Osteoblast (primary cell): ENCODE data around the gene UBE2V1. TPM values are rescaled to one million over a fixed set of nuclear protein-coding genes. Genes with fewer than 3 reads are reported as not detected.

Experiments used
- DNase-seq: peaks from one replicate; pipeline ENCODE4 v3.0.0; 2011; ENCODE audit warnings: low spot score, mixed read lengths; ENCODE audit not compliant: insufficient read length; ENCODE audit errors: missing footprints
- H2AFZ ChIP-seq: 2 replicates; pipeline ENCODE4 v1.6.0; 2011; ENCODE audit warnings: mild to moderate bottlenecking, low read length
- H3K27ac ChIP-seq: 2 replicates; pipeline ENCODE4 v1.5.1; 2011; ENCODE audit warnings: mild to moderate bottlenecking, low read depth, low read length, moderate library complexity
- H3K27me3 ChIP-seq: 2 replicates; pipeline ENCODE4 v1.6.0; 2012; ENCODE audit warnings: mild to moderate bottlenecking, control low read depth, inconsistent platforms, low read length, moderate library complexity; ENCODE audit not compliant: insufficient read depth
- H3K36me3 ChIP-seq: 2 replicates; pipeline ENCODE4 v1.5.1; 2011; ENCODE audit warnings: mild to moderate bottlenecking, low read length, control low read depth, moderate library complexity; ENCODE audit not compliant: insufficient read depth
- H3K4me1 ChIP-seq: 2 replicates; pipeline ENCODE4 v1.5.1; 2011; ENCODE audit warnings: mild to moderate bottlenecking, low read length, control low read depth, moderate library complexity; ENCODE audit not compliant: insufficient read depth
- H3K4me2 ChIP-seq: 2 replicates; pipeline ENCODE4 v1.6.0; 2011; ENCODE audit warnings: mild to moderate bottlenecking, low read length; ENCODE audit not compliant: insufficient read depth
- H3K4me3 ChIP-seq: fragments of 200-600 bp; sonication (generic); 3 replicates; pipeline ENCODE4 v1.5.1; 2012; ENCODE audit warnings: mild to moderate bottlenecking, low read length, inconsistent platforms; ENCODE audit not compliant: insufficient read depth
- H3K79me2 ChIP-seq: 2 replicates; pipeline ENCODE4 v1.6.0; 2012; ENCODE audit warnings: mild to moderate bottlenecking, low read length, control low read depth, inconsistent platforms; ENCODE audit not compliant: insufficient read depth
- H3K9me3 ChIP-seq: 2 replicates; pipeline ENCODE4 v1.5.1; 2011; ENCODE audit warnings: low read depth, low read length, control low read depth
- H4K20me1 ChIP-seq: 2 replicates; pipeline ENCODE4 v1.6.0; 2012; ENCODE audit warnings: mild to moderate bottlenecking, low read length, control low read depth; ENCODE audit not compliant: insufficient read depth
- CTCF ChIP-seq: IDR thresholded peaks from 2 replicates; pipeline ENCODE4 v1.5.1; 2011; ENCODE audit warnings: mild to moderate bottlenecking, low read depth, low read length, moderate library complexity; ENCODE audit errors: extremely low read depth
- total RNA-seq: library from RNA; depleted of rRNA; stranded (reverse); fragments of >200 nt; gene quantifications from 2 replicates; pipeline ENCODE4 v1.2.3, GENCODE V29; 2012

Gene UBE2V1
- total RNA-seq, 1 donor, result 90.8 TPM

GRCh38 chr20:50089140-50089786 lies 23.7 kb downstream of the UBE2V1 start:
- H3K4me1 ChIP-seq, result peaks cover 38% of the 10 kb centered on the region
- no peak for TF ChIP-seq CTCF
- no peak overlapping the region for H2AFZ ChIP-seq
- no peaks in the 10 kb centered on the region for H3K27me3 ChIP-seq
- H3K79me2 ChIP-seq, result peaks cover 89% of the 10 kb centered on the region
- H3K27ac ChIP-seq, result no peak overlapping the region
- H3K4me2 ChIP-seq, result no peak overlapping the region
- DNase-seq, result no peak
- peaks cover 38% of the 10 kb centered on the region for H4K20me1 ChIP-seq
- H3K36me3 ChIP-seq, result peaks cover 29% of the 10 kb centered on the region
- no peak overlapping the region for H3K4me3 ChIP-seq
- no peaks in the 10 kb centered on the region for H3K9me3 ChIP-seq

GRCh38 chr20:50088022-50088421 lies 24.9 kb downstream of the UBE2V1 start:
- Histone ChIP-seq H3K27ac (no peak overlapping the region), H3K4me2 (no peak overlapping the region), H4K20me1 (peaks cover 45% of the 10 kb centered on the region), H3K4me1 (peaks cover 33% of the 10 kb centered on the region), H3K27me3 (no peaks in the 10 kb centered on the region), H3K4me3 (no peak overlapping the region), H2AFZ (no peak overlapping the region), H3K79me2 (peaks cover 94% of the 10 kb centered on the region), H3K36me3 (peaks cover 36% of the 10 kb centered on the region), H3K9me3 (no peaks in the 10 kb centered on the region)
- no peak for TF ChIP-seq CTCF
- DNase-seq, result no peak

GRCh38 chr20:50085481-50086365 lies 27.2 kb downstream of the UBE2V1 start:
- peak overlapping the region; percentile 4 for H3K4me3 ChIP-seq
- peak; percentile 86 for DNase-seq
- H4K20me1 ChIP-seq, result peaks cover 36% of the 10 kb centered on the region
- peaks cover 23% of the 10 kb centered on the region for H3K4me1 ChIP-seq
- no peaks in the 10 kb centered on the region for H3K9me3 ChIP-seq
- peaks cover 52% of the 10 kb centered on the region for H3K36me3 ChIP-seq
- H3K79me2 ChIP-seq, result peaks cover 73% of the 10 kb centered on the region
- peak overlapping the region; percentile 73 for H3K27ac ChIP-seq
- H3K4me2 ChIP-seq, result peak overlapping the region; percentile 51
- H3K27me3 ChIP-seq, result no peaks in the 10 kb centered on the region
- no peak overlapping the region for H2AFZ ChIP-seq
- TF ChIP-seq CTCF, result peak; percentile 92

GRCh38 chr20:50085146-50085480 lies 27.8 kb downstream of the UBE2V1 start:
- H3K9me3 ChIP-seq, result no peaks in the 10 kb centered on the region
- no peak overlapping the region for H2AFZ ChIP-seq
- TF ChIP-seq CTCF, result no peak
- H3K27me3 ChIP-seq, result no peaks in the 10 kb centered on the region
- no peak overlapping the region for H3K27ac ChIP-seq
- peaks cover 67% of the 10 kb centered on the region for H3K79me2 ChIP-seq
- H3K4me2 ChIP-seq, result peak overlapping the region; percentile 51
- peaks cover 23% of the 10 kb centered on the region for H3K4me1 ChIP-seq
- H4K20me1 ChIP-seq, result peaks cover 32% of the 10 kb centered on the region
- DNase-seq, result peak; percentile 6
- no peak overlapping the region for H3K4me3 ChIP-seq
- peaks cover 52% of the 10 kb centered on the region for H3K36me3 ChIP-seq
